Fibroblast of the aortic adventitia (primary cell): ENCODE results near the gene TNFAIP2. TPM values are rescaled to one million over a fixed set of nuclear protein-coding genes. Genes with fewer than 3 reads are reported as not detected.
A peak's percentile ranks its signal among the peaks of the same experiment; 100 is the strongest.

Experiments
- DNase-seq: peaks from one replicate; pipeline ENCODE4 v3.0.0-alpha.2; 2010; ENCODE audit warnings: low read depth
- H3K4me3 ChIP-seq: 2 replicates; pipeline ENCODE4 v1.5.1; 2011; ENCODE audit warnings: low read depth, mild to moderate bottlenecking, control low read depth, low read length, moderate library complexity
- total RNA-seq: library from RNA; depleted of rRNA; stranded (reverse); fragments of >200 nt; gene quantifications from 2 replicates; pipeline ENCODE4 v1.2.3, GENCODE V29; 2012; ENCODE audit warnings: low replicate concordance
- TF ChIP-seq, protein P1 (sequence below): IDR thresholded peaks from 2 replicates; pipeline ENCODE4 v1.5.1; 2011; ENCODE audit warnings: mild to moderate bottlenecking, low read length, control low read depth, inconsistent platforms; ENCODE audit not compliant: insufficient read depth

Gene TNFAIP2
- total RNA-seq, 1 donor = 44.5 TPM

DNA sequence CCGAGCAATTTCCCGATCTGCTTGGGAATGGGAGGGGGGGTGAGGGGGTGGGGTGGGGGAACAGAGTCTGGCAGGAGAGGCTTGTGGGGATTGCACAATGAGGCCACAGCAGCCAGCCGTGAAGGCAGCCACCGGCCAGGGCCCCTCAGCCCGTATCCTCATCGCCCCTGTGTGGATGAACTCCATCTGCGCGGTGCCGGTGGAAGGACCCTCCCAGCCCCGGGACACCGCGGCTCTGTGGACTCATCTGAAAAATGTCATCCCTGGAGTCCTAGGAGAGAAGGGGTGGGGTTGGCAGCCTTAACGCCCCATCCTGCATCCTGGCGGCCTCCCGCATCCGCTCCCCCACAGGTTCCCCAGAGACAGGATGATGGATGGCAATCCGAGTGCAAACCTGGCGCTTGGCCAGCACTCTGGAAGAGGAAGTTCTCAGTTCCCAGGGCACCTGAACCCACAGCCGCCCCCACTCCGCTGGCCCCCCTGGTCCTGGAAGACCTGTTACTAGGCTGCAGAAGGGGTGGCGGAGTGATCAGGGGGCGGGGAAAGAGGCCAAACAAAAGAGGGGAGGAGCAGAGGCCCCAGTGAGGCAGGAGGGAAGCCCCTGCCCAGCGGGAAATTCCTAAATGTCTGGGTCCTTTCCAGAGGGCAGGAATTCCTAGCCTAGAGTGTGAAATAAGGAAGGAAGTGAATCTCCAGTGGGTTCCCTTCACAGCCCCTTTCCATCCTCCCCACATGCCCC is 1.2 kb upstream of the TNFAIP2 start:
- DNase-seq = peak; percentile 94
- TF ChIP-seq, protein P1, sequence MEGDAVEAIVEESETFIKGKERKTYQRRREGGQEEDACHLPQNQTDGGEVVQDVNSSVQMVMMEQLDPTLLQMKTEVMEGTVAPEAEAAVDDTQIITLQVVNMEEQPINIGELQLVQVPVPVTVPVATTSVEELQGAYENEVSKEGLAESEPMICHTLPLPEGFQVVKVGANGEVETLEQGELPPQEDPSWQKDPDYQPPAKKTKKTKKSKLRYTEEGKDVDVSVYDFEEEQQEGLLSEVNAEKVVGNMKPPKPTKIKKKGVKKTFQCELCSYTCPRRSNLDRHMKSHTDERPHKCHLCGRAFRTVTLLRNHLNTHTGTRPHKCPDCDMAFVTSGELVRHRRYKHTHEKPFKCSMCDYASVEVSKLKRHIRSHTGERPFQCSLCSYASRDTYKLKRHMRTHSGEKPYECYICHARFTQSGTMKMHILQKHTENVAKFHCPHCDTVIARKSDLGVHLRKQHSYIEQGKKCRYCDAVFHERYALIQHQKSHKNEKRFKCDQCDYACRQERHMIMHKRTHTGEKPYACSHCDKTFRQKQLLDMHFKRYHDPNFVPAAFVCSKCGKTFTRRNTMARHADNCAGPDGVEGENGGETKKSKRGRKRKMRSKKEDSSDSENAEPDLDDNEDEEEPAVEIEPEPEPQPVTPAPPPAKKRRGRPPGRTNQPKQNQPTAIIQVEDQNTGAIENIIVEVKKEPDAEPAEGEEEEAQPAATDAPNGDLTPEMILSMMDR = no peak
- peak overlapping the region; percentile 22 for H3K4me3 ChIP-seq

DNA sequence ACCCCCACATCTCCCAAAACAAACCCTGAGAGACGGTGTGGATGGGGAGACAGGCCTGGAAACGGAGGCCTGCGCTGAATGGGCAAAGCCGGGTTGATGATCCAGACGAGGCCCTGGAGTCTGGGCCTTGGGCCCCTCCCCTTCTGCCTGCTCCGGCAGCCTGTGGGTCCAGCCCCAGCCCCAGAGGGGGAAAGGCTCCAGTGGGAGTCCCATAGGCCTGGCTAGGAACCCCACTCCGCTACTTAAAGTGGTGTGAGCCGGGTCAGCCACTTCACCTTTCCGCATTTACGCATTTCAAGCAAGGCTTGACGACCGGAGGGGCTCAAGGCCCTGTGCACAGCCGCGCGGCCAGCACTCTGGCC is 695 bp upstream of the TNFAIP2 start:
- peak overlapping the region; percentile 28 for H3K4me3 ChIP-seq
- DNase-seq = no peak
- TF ChIP-seq, protein P1 = no peak

DNA sequence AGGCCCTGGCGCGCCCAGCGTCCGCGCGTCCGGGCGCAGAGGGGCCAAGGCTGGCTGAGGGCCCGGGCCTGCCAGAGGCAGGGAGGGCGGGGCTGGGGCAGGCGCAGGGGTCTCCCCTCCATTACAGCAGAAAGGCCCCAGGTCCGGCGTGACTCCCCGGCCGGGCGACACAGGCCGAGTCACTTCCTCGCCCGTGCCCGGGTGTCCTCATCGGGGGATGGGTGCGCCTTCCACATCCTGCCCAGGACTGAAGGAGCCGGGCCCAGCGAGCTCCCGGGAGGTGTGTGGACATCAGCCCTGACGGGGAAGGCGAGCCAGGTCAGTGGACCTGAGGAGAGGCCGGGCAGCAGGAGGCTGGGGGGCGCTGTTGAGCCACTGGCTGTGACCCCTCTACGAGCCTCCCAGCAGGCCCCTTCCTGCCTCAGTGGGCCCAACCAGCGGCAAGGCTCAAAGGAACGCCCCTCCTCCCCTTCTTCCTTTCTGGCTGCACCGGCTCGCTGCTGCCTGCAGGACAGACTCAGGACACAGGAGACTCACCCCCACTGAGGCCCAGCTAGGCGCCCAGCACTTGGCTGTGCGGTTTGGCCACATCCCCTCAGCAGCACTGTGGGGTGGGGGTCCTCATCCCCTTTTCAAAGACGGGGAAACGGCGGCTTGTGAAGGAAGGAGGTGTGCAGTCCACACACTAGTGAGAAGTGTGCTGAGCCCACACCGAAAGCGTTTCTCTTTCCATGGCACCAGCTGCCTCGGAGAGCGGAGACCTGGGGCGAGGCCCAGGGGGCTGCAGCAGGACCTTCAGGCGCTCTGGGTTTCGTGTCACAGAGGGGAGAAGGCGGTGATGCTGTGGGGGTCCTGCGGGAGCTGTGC is 606 bp downstream of the TNFAIP2 start:
- TF ChIP-seq, protein P1 = peak; percentile 54
- peak; percentile 34 for DNase-seq
- peak overlapping the region; percentile 68 for H3K4me3 ChIP-seq

DNA sequence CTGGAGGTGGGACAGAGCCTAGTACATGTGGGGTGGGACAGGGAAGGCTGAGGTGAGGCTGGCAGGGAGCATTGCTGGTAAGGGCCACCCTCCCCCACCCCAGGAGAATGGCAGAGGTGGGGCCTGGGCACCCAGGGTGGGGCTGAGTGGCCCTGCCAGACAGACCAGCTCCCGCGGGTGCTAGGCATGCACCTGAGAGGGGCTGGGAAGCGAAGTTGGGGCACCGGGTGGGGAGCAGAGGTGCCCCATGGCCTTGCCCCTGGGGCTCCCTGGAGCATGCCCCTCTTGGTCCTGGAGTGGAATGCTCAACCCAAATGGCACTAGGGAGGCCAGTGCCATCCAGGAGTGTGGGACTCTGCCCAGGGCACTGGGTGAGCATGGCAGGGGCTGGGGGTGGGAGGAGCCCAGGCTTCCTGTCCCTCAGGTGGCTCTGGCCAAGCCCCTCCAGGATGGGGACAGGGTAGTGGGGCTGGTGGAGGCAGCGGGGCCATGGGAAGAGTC is 1.3 kb downstream of the TNFAIP2 start:
- TF ChIP-seq, protein P1 = no peak
- DNase-seq = no peak
- H3K4me3 ChIP-seq = peak overlapping the region; percentile 68

DNA sequence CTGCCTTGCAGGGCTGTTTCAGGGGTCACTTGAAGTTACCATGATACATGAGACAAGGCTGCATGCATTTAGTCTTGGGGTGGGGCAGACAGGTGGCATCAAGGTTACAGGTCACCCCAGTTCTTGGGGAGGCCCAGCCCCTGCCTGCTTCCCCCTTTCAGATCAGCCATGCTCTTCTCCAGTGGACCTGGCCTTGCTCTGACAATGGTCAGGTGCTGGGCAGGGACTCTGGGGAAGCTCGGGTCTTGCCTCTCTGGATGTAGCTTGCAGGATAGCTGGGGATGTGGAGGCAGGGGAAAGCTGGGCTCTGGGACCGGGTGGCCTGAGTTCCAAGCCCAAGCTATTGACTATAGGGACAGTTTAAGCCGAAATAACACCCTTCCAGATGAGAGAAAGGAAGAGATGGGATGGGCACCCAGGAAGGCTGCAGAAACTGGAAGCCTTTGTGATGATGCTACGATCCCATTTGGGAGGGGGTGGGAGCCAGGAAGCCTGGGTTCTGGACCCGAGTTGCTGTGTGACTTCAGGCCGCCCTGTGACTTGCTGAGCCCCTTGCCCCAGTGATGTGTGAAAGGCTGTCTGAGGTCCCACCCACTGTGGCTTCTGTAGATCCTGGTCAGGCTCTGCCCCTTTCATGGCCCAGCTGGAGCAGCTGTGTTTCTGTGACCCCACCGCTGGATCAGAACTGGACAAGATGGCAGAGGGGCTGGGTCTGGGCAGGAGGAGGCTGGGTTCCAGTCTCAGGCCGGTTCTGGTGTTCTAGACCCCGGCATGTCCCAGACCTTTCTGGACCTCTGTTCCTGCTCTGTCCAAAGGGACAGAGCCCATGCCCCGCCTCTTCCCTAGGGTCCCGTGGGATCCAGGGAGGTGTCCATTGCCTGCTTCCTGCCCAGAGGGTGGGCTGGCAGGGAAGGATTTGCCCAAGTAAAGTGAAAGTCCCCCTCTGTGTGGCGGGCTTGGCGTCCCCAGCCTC is 2.1 kb downstream of the TNFAIP2 start:
- TF ChIP-seq, protein P1 = no peak
- no peak for DNase-seq

More for the DNA sequence above, 2.1 kb downstream of the TNFAIP2 start:
- peak overlapping the region; percentile 68 for H3K4me3 ChIP-seq
